NOMO-1 treated with dmso at 0.1 percent for 144 hours (cell line): ENCODE measurements around the gene TAS1R1.
"Not testable (repeated sequence)": the region's sequence is repeated elsewhere in the genome, so short reads cannot be mapped to it uniquely, and the experiment has no call there.

Source experiments
- DNase-seq: peaks from one replicate; lab custom pipeline; 2025; ENCODE audit not compliant: unreplicated experiment; lab: John Stamatoyannopoulos, UW

Gene TAS1R1

DNA sequence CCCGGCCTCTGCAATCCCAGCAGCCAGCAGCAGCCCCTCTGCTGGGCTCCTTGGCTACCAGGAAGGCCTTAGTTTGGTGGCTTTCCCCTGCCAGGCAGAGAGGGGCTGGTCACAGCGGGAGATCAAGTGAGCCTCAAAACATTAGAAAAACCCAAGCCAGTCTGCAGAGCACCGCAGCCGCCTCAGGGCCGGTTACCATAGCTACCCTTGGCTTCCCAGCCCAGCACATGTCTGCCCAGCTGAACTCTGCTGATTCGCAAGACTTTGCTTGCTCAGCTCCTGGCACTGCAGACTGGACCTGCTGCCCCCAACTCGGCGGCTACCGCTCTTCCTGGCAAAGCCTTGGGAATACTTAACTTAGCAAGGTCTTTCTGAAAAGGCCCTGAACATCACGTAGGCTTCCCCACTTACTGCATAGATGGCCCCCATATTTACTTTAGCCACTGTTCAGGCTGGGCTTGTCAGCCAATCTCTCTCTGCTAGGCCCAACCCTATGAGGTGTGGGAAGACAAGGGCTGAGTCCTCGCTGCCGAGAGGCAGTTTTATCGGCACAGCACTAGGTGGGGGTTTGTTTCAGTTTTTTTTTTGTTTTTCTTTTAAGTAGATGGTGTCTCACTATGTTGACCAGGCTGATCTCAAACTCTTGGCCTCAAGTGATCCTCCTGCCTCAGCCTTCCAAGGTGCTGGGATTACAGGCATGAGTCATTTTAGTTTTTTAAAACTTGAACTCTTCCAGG is 35.0 kb upstream of the TAS1R1 start:
- DNase-seq, result no peak

DNA sequence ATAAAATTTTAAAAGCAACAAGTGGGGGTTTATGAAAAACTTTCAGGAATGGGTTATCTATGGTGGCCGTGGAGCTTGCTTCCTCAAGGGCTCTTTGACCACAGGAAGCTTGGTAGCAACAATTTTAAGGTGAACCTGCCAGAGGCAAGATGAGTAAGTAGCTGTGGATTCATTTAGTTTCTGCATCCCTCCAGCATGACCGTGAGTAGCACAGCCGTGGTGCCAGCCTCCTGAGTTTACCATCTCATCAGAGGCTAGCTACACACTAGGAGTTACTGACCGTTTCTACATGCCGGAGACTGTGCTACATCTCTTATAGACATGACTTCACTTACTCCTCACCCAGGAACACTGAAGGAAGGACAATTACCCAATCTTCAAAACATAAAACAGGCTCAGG is 33.6 kb upstream of the TAS1R1 start:
- DNase-seq, result no peak

DNA sequence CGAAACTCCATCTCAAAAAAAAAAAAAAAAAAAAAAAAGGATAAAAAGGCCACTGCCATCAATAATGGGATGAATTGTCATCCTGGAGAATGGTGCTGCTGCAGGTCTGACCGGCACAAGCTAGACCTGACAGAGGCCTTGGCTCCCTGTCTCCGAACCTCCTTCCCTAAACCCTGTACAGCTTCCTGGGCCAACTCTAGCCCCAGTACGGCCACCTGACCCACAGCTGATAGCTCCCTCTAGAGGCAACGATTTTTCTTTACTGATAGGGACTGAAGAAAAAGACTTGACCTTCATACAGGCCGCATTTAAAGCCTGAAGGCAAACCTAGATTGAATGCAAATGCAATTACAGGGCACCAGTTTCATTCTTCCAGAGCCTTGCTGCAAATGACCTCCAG is 31.5 kb upstream of the TAS1R1 start:
- DNase-seq, result no peak

DNA sequence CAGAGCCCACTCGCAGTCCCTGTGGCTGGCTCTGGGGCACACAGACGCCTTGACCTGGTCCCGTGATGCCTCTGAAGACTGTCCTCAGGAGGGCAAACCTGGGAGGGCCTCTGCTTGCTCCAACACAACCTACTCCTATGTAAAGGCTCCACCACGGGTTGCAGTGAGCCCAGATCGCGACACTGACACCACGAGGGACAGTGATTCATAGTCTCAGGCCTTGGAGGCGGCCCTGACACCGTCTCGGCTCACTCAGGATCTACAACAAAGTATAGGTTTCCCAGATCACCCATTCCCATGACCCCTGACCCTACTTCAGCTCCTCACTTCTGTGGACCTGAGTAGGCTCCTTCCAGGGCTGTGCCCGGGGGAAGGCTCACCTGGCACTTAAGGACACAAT is 28.8 kb upstream of the TAS1R1 start:
- no peak for DNase-seq

DNA sequence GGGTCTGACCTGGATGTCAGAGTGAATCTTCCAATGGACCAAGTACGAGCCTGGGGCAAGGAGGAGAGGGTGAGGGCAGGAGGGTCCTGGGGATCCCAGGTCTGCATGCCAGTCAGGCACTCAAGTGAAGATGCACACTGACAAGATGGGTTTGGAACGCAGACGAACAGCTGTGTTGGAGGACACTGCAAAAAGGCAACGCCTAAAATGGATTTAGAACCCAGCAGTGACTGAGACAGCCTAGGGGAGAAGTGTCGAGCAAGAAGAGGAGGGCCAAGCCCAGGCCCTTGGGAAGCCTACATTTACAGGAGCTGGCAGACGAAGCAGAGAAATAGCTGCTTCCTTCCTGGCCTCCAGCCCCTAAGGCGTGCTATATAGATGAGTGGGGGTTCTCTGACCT is 26.6 kb upstream of the TAS1R1 start:
- DNase-seq, result no peak

DNA sequence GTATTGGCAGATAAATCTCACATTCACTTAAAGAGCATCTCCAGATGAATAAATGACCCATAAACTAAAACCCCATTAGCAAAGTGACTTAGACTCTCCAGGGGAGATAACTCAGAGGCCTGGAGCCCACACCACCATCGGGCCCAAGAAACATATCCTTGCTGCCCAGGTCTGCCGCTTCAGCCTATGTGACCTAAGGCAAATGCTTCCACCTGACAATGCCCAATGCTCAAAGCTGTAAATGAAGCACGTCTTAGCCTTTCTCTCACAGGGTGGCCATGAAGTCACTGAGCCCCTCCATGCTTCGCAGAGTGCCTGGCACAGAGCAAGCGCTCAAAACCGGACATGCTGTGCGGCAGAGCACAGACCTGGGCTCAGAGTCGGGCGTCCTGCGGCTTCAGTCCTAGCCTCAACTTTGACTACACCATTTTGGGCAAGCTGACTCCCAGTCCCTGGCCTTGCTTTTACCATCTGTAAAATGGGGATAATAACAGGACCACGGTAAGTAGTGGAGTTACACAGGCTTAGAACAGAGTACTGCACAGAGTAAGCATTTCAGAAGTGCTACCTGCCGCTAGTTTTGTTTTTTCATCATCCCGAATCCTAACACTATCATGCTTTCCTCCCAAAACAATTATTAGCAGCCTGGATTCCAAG is 24.5 kb upstream of the TAS1R1 start:
- no peak for DNase-seq

DNA sequence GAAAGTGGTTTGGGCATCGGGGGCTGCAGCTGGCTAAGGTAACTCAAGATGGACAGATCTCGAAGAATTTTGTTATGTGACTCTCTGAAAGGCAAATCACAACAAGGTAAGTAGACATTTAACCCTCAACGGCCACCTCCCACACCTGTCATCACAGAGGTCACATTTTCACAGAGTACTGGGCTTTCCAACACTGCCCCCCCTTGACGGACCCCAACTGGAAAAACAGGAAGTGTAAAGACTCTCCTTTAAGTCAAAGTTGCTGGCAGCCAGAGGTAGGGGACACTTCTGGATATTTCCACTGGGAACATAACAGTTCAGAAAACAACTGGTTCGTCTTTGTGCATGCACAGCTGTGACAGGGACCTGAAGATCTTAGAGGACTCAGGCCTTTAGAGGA is 23.1 kb upstream of the TAS1R1 start:
- no peak for DNase-seq

DNA sequence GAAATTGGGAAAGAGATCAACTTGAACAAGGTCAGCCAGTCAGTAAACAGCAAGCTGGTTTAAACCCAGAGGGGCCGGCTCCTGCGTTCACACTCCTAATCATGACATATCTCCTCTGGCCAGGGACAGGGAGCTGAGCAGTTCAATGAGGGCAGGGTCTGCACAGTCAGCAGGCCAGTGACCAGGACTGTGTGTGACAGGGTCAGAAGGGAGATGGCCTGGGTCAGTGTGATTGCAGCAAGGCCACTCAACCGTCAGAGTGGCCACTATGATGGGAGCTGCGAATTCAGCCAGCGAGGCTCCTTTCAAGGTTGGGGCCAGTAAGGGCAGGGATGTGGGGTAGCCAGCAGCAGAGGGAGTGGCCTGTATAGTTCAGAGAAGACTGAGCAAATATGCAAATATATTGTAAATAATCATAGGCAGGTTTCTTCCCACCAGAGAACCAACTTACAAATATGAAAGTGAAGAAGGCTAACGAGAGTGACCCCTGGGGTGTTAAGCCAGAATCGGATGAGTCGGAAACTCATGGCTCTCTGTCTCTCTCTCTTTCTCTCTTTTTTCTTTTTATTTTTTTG is 20.8 kb upstream of the TAS1R1 start:
- DNase-seq, result no peak

DNA sequence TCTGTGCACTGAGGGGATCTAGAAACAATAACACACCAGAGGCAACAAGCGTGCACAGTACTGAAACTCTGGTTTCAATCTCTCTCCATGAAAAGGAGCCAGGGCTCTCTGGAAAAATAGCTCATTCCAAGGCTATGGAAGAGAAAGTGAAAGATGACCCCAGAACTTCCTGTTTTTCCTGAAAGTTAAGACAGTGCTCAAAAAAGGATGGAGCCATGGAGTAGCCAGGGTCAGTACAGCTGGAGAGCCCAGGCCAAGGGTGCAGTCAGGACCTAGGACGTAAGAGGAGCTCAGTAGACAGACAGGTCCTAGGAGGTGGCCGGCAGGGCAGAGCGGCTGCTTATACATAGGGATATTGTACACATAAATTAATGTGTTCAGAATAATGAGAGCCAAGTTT is 19.9 kb upstream of the TAS1R1 start:
- no peak for DNase-seq

DNA sequence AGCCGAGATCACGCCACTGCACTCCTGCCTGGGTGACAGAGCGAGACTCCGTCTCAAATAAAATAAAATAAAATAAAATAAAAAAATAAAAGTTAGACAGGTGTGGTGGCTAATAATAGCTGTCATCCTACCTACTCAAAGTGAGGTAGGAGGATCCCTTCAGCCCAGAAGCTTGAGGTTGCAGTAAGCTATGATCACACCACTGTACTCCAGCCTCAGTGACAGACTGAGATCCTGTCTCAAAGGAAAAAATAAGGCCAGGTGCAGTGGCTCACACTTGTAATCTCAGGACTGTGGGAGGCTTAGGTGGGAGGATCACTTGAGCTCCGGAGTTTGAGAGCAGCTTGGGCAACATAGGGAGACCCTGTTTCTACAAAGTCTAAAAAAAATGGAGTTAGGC is 18.8 kb upstream of the TAS1R1 start:
- DNase-seq, result no peak

DNA sequence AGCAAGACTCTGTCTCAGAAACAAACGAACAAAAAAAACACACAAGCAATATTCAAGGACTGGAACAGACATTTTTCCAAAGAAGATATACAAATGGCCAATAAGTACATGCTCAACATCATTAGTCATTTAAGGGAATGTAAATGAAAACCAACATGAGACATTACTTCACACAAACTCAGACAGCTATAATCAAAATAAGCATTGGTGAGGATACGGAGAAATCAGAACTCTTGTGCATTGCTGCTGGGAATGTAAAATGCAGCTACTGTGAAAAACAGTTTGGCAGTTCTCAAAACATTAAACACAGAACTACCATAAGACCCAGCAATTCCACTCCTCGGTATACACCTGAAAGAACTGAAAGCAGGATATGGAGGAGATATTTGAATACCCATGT is 16.2 kb upstream of the TAS1R1 start:
- no peak for DNase-seq

DNA sequence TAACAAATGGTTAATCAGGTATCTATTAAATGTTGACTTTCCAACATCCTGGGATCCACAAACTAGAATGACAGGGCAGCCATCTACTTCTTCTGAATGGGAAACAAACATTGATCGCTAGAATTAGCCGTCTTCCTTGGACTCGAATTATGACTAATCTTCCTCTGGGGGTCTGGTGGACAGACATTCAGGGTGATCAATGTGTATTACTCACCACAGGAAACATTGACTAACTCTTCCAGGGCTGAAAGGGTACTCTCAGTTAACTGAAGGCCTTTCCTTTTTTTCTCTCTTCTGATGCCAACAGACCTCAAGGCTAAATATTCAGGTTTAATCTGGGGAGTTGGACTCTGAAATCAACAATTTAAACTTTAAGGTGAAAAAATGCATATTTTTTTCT is 10.3 kb upstream of the TAS1R1 start:
- DNase-seq, result no peak

DNA sequence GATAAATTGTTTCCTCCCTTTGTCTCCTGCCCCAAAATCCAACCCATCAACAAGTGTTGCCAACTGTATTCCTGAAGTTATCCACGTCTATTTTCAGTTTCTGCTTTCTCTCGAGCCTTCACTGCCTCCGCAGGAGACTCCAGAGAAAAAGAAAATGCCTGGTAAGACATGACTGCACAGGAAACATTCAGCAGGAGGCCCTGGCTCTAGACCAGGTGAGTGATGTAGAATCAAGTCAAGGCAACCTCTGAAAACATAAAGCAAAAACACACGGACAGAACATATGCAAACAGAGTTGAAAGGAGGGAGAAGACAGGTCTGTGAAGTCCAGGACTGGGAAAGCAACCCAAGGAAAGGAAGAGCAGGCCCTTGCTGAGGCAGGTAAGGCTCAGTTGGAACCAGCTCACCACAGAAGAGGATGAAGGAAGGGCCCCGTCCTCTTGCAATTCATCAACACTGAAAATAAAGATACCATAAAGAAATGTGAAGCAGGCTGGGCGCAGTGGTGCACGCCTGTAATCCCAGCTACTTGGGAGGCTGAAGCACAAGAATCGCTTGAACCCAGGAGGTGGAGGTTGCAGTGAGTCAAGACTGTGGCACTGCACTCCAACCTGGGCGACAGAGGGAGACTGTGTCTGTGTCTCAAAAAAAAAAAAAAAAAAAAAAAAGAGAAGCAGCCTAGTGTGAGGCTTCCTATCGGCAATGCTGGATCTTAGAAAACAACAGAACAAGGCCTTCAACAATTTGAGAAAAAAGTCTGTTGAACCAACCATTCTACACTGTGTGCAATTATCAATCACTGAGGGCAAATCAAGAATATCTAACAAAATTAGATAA is 9.6 kb upstream of the TAS1R1 start:
- no peak for DNase-seq

DNA sequence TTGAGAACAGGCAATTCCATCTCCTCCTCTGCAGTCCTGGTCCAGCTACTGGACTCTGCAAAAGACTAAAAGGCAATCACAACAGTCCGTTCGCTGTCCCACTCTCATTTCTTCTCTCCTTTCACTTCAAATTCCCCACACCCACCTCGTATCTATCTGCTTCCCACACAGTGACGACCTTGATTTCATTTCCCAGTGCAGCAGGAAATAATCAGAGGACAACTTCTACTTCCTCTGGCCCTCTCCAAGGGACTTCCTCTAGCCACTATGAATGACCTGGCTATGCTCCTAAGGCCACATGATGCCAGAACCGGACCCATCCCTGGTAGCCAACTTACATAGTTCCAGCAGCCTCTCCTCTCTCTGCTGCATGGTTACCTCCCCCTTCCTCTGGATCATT is 8.8 kb upstream of the TAS1R1 start:
- no peak for DNase-seq

DNA sequence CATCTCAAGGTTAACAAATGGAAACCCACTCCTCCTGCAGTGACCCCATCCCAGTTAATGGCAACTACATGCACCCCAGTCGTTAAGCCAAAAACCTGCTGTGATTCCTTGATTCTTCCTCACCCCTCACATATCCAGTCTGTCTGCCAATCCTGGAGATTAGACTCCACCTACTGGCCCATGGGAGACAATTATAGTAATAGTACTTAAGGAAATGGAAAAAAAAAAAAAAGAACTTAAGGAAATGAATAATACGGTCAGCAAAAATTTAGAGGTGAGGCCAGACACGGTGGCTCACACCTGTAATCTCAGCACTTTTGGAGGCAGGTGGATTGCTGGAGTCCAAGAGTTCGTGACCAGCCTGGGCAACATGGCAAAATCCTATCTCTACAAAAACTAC is 7.8 kb upstream of the TAS1R1 start:
- DNase-seq, result no peak

DNA sequence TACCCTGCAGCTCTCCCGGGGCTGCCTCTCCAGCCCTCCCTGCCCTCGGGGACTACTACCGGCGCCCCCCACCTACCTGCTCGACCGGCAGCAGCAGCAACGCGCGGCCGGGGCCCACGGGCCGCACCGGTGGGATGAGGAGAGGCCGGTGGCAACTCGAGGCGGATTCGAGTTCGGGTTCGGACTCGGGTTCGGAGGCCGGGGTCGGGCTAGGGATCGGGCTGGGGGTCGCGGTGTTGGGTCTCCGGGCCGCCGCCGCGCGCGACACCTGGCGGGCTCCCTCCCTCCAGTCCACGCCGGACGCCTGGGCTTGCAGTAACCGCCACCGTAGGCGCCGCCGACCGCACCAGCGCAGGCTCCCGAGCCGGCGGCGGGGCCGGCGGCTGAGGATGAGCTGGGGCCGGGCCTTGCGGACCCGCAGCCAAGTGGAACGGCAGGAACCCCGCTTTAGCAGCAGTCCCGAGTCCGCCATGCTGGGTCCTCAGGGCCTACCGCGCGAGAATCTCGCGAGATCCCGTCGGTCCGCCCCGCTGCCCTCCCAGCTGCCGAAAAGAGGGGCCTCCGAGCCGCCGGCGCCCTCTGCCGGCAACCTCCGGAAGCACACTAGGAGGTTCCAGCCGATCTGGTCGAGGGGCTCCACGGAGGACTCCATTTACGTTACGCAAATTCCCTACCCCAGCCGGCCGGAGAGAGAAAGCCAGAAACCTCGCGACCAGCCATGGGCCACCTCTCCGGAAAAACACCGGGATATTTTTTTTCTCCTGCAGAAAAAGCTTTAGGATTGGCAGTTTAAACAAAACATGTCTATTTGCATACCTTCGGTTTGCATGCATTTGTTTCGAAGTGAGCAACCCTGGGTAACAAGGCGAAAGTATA is 838 bp upstream of the TAS1R1 start, which contains the start of gene NOL9:
NOL9 (minus strand) TSS at position 483 of the 876 bp plus-strand sequence; CDS start at position 472, 11 bp downstream.
- peak; percentile 79 for DNase-seq

DNA sequence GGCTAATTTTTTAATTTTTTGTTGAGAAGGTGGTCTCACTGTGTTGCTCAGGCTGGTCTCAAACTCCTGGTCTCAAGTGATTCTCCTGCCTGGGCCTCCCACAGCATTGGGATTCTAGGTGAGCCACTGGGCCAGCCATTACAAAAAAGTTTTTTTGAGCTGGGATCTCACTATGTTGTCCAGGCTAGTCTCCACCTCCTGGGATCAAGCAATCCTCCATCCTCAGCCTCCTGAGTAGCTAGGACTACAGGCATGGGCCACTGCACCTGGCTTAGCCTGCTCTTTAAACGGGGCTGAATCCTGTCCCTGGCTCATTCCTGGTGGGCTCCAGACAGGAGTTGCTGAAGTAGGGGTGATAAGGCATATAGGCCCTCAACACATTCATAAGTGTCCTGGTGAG is 2.5 kb downstream of the TAS1R1 start:
- no peak for DNase-seq

DNA sequence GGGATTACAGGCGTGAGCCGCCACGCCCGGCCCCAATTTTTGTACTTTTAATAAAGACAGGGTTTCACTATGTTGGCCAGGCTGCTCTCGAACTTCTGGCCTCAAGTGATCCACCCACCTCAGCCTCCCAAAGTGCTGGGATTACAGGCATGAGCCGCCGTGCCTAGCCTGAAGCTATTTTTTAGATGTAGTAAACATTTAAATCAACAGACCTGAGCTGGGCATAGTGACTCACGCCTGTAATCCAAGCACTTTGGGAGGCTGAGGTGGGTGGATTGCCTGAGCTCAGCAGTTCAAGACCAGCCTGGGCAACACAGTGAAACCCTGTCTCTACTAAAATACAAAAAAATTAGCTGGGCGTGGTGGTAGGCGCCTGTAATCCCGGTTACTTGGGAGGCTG is 4.1 kb downstream of the TAS1R1 start:
- not testable (repeated sequence) for DNase-seq

DNA sequence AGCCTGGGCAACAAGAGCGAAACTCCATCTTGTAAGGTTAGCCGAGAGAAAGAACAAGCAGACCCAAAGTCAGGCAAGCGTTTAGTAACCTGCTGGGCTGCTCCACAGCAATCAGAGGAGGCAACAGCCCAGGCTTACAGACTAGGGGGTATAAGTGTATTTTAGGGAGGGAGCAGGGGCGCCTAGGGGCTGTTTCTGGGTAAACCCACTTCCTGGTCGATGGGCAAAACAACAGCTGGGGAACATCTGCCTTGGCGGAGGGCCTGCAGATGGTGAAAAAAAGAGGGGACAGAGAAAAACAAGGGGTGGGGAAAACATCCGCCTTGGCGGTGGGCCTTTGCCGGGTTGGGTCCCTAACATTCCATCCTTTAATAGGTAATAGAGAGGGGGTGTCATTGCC is 5.2 kb downstream of the TAS1R1 start:
- no peak for DNase-seq

DNA sequence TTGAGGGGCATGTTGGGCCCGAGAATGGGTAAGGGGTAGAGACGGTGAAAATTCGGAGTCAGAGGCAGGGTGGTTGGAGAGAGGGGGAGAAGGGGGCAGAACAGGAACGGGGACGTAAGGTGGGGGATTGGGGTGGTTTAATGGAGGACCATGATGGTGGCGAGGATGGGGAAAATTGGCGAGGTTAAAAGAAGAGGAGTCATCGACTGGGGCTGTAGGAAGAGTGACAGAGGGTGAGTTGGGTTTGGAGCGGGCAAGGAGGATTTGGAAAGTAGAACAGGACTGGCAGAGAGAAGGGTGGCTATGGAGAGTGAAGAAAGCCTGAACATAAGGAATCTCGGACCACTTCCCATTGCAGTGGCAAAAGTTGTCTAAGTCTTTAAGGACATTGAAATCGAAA is 13.9 kb downstream of the TAS1R1 start:
- DNase-seq, result no peak

DNA sequence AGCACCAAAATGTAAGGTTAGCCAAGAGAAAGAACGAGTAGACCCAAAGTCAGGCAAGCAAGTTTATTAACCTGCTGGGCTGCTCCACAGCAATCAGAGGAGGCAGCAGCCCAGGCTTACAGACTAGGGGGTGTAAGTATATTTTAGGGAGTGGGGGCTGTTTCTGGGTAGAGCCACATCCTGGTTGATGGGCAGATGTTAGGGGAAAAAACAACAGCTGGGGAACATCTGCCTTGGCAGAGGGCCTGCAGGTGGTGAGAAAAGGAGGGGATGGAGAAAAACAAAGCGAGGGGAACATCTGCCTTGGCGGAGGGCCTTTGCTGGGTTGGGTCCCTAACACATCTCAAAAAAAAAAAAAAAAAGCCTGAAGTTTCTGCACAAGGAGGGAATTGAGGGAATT is 15.0 kb downstream of the TAS1R1 start:
- no peak for DNase-seq
